Measurements from ENCODE around the gene YBEY.
"Not testable (repeated sequence)": the region's sequence is repeated elsewhere in the genome, so short reads cannot be mapped to it uniquely, and the experiment has no call there.

Gene YBEY

GRCh38 chr21:46308431-46308830, 22.3 kb downstream of the YBEY start:
- no peak for DNase-seq

- not testable (repeated sequence) for DNase-seq
Observed at GRCh38 chr21:46310260-46310659, 24.1 kb downstream of the YBEY start.

- DNase-seq = no peak
Observed at GRCh38 chr21:46311568-46311967, 25.4 kb downstream of the YBEY start.

GRCh38 chr21:46312949-46313348, 26.8 kb downstream of the YBEY start:
- DNase-seq = no peak

GRCh38 chr21:46314441-46315020, 28.4 kb downstream of the YBEY start:
- no peak for DNase-seq

GRCh38 chr21:46316708-46317324, 30.7 kb downstream of the YBEY start:
- DNase-seq = no peak

- peak; percentile 57 for DNase-seq
Observed at GRCh38 chr21:46317710-46318463, 31.7 kb downstream of the YBEY start.

- no peak for DNase-seq
Observed at GRCh38 chr21:46318464-46318845, 32.3 kb downstream of the YBEY start.

GRCh38 chr21:46319186-46319585, 33.0 kb downstream of the YBEY start:
- no peak for DNase-seq

GRCh38 chr21:46320331-46320801, 34.2 kb downstream of the YBEY start:
- peak; percentile 36 for DNase-seq

- DNase-seq = peak; percentile 42
Observed at GRCh38 chr21:46322351-46323226, 36.4 kb downstream of the YBEY start.

- peak; percentile 26 for DNase-seq
Observed at GRCh38 chr21:46323227-46323709, 37.1 kb downstream of the YBEY start.

- DNase-seq = peak; percentile 96
Observed at GRCh38 chr21:46323710-46324389, 37.7 kb downstream of the YBEY start, which contains the start of the genes C21orf58 and PCNT. Gene C21orf58 (minus strand): TSS chr21:46323870. CDS start chr21:46322738, 1,132 bp downstream. Gene PCNT (plus strand): TSS chr21:46324156. CDS start chr21:46324229, 73 bp downstream.

GRCh38 chr21:46324390-46325072, 38.4 kb downstream of the YBEY start:
- peak; percentile 75 for DNase-seq

GRCh38 chr21:46325073-46325912, 39.2 kb downstream of the YBEY start:
- DNase-seq = peak; percentile 66

GRCh38 chr21:46326110-46326703, 40.1 kb downstream of the YBEY start:
- DNase-seq = no peak

GRCh38 chr21:46327711-46328110, 41.6 kb downstream of the YBEY start:
- no peak for DNase-seq

- no peak for DNase-seq
Observed at GRCh38 chr21:46328151-46328550, 42.0 kb downstream of the YBEY start.

GRCh38 chr21:46329796-46330195, 43.7 kb downstream of the YBEY start:
- no peak for DNase-seq

All from NCI-H2171 treated with DMSO at 0.1 percent for 48 hours (cell line).